Gastroesophageal sphincter (tissue), 4 donors: ENCODE data around the gene SSU72. TPM values are rescaled to one million over a fixed set of nuclear protein-coding genes. Genes with fewer than 3 reads are reported as not detected.

Source experiments
- ATAC-seq: fragments of 150-250 bp; one replicate; pipeline ENCODE4 v1.9.1; 2016; ENCODE audit warnings: mild to moderate bottlenecking, moderate library complexity
- H3K27ac ChIP-seq, 4 donors: fragments of 200-600 bp; sonication (generic) in 3 of 4; 1 replicate in 3 of 4; 2 replicates in 1 of 4; pipeline ENCODE4 v1.5.1; 2016 to 2019
- H3K27me3 ChIP-seq: fragments of 200-600 bp; sonication (generic); one replicate; pipeline ENCODE4 v1.5.1; 2019
- H3K36me3 ChIP-seq, 2 donors: fragments of 200-600 bp; sonication (generic); one replicate each; pipeline ENCODE4 v1.5.1; 2019; ENCODE audit warnings: control low read depth in 1 of 2
- H3K4me1 ChIP-seq, 3 donors: fragments of 200-600 bp; sonication (generic); 1 replicate in 2 of 3; 2 replicates in 1 of 3; pipeline ENCODE4 v1.5.1; 2016 to 2019; ENCODE audit warnings: control low read depth in 2 of 3
- H3K4me3 ChIP-seq, 2 donors: fragments of 200-600 bp; sonication (generic); one replicate each; pipeline ENCODE4 v1.5.1; 2019; ENCODE audit warnings: mild to moderate bottlenecking in 1 of 2, moderate library complexity in 1 of 2
- H3K9me3 ChIP-seq, 3 donors: fragments of 200-600 bp; sonication (generic); one replicate each; pipeline ENCODE4 v1.5.1; 2017 to 2019; ENCODE audit warnings: control low read depth in 2 of 3
- CTCF ChIP-seq, 4 experiments: fragments of 200-600 bp in 2 of 4; fragments of 450-650 bp in 2 of 4; sonication (generic) in 1 of 4; IDR thresholded peaks; one replicate each; pipeline ENCODE4 v1.5.1; 2017 to 2019; ENCODE audit warnings: antibody characterized with exemption in 4 of 4, mild to moderate bottlenecking in 2 of 4, moderate library complexity in 2 of 4
- EP300 ChIP-seq: sonication (generic); formaldehyde crosslinking; IDR thresholded peaks from one replicate; pipeline ENCODE4 v1.6.1; 2017; ENCODE audit warnings: antibody characterized with exemption, mild to moderate bottlenecking
- POLR2A ChIP-seq, 2 donors: fragments of 450-650 bp; IDR thresholded peaks; one replicate each; pipeline ENCODE4 v1.6.1; 2017; ENCODE audit warnings: antibody characterized with exemption in 2 of 2, mild to moderate bottlenecking in 2 of 2, moderate library complexity in 1 of 2
- POLR2AphosphoS5 ChIP-seq: sonication (generic); formaldehyde crosslinking; IDR thresholded peaks from one replicate; pipeline ENCODE4 v1.6.1; 2017; ENCODE audit warnings: antibody characterized with exemption
- WGBS, 2 donors: methylation state at CpG; one replicate each; pipeline ENCODE4 v1.1.5; 2018; ENCODE audit warnings: low coverage in 1 of 2; 5-methylcytosine and 5-hydroxymethylcytosine counted together
- total RNA-seq, 4 donors: library from RNA; depleted of rRNA; stranded (reverse); fragments of >200 nt; gene quantifications; one replicate each; pipeline ENCODE4 v1.1.0, GENCODE V29; 2016

Gene SSU72
- total RNA-seq, 4 donors from 2014 or later: 90.5 to 109 (median 98.9) TPM

- H3K4me1 ChIP-seq: peaks cover 0 to 20% (median 6%) of the 10 kb centered on the region in 3 donors
- H3K9me3 ChIP-seq: no peaks in the 10 kb centered on the region
- no peaks in the 10 kb centered on the region for H3K36me3 ChIP-seq
- ATAC-seq: no peak
- H3K27me3 ChIP-seq: peaks cover 46% of the 10 kb centered on the region
- TF ChIP-seq CTCF (IDR thresholded peaks at IDR 0.05): no peak
- TF ChIP-seq EP300: no peak
- no peak for TF ChIP-seq POLR2A (IDR thresholded peaks at IDR 0.05)
- no peak for TF ChIP-seq POLR2AphosphoS5
- no peak overlapping the region for H3K4me3 ChIP-seq
- 59 to 60% methylated on average over 3 of the region's 10 CpGs for WGBS, 2 donors
- H3K27ac ChIP-seq: no peak overlapping the region
Measured at GRCh38 chr1:1594602-1595260, 20.1 kb upstream of the SSU72 start.

DNA sequence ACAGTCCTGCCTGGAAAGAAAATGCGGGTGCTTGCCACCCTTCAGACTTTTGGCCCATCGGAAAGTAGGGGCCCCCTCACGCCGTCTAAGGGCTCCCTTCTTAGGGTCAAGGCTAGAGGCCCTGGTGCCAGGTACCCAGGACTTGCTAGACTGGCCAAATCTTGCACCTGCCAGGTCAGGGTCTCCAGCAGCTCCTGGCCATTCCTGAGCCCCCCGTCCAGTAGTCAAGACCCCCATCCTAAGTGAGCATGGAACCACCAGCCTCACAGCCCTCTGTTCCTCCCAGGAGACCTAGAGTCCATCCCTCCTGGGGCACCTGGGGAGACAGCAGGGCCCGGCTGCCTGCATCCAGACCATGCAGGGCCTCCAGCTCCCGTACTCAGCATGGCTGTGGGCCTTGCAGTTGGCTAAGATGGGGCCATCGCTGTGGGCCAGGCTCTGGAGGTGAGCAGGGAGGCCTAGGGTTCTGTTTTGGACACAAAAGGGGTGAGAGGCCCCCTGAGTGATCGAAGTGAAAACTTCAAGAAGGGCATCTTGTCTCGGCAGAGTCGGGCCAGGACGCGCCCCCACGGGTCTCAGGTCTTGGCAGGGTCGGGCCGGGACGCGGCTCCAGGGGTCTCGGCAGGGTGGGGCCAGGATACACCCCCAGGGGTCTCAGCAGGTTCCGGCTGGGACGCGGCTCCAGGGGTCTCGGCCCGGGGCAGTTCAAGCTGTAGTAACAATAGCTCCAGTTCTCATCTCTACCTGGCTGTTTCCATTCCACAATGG, 19.4 kb upstream of the SSU72 start:
- H3K27me3 ChIP-seq: peaks cover 46% of the 10 kb centered on the region
- no peaks in the 10 kb centered on the region for H3K9me3 ChIP-seq
- no peak overlapping the region for H3K27ac ChIP-seq
- TF ChIP-seq CTCF (IDR thresholded peaks at IDR 0.05): no peak
- no peak for TF ChIP-seq EP300
- TF ChIP-seq POLR2AphosphoS5: no peak
- no peak for TF ChIP-seq POLR2A (IDR thresholded peaks at IDR 0.05)
- H3K36me3 ChIP-seq: no peaks in the 10 kb centered on the region
- no peak for ATAC-seq
- H3K4me3 ChIP-seq: no peak overlapping the region
- peaks cover 0 to 14% (median 2%) of the 10 kb centered on the region in 3 donors for H3K4me1 ChIP-seq
- WGBS, 2 donors: 79% methylated on average over 3 of the region's 24 CpGs; no CpG with 5 or more reads in 1 of the 2 donors

GRCh38 chr1:1591452-1591851, 16.8 kb upstream of the SSU72 start:
- TF ChIP-seq CTCF (IDR thresholded peaks at IDR 0.05): no peak
- no peak for TF ChIP-seq EP300
- TF ChIP-seq POLR2A (IDR thresholded peaks at IDR 0.05): no peak
- no peak for TF ChIP-seq POLR2AphosphoS5
- WGBS, 2 donors: 84% methylated on average over 4 of the region's 13 CpGs; no CpG with 5 or more reads in 1 of the 2 donors
- ATAC-seq: no peak
- peaks cover 46% of the 10 kb centered on the region for H3K27me3 ChIP-seq
- no peak overlapping the region for H3K4me3 ChIP-seq
- no peaks in the 10 kb centered on the region for H3K9me3 ChIP-seq
- no peak overlapping the region for H3K27ac ChIP-seq
- H3K4me1 ChIP-seq: no peaks in the 10 kb centered on the region
- H3K36me3 ChIP-seq: no peaks in the 10 kb centered on the region

- Histone ChIP-seq H3K9me3 (no peaks in the 10 kb centered on the region), H3K27me3 (peaks cover 66% of the 10 kb centered on the region), H3K36me3 (no peaks in the 10 kb centered on the region), H3K27ac (no peak overlapping the region), H3K4me1 (no peaks in the 10 kb centered on the region), H3K4me3 (no peak overlapping the region)
- TF ChIP-seq EP300: no peak
- no peak for TF ChIP-seq CTCF (IDR thresholded peaks at IDR 0.05)
- TF ChIP-seq POLR2A (IDR thresholded peaks at IDR 0.05): no peak
- no peak for TF ChIP-seq POLR2AphosphoS5
- no peak for ATAC-seq
- 82 to 84% methylated on average over 3 to 6 of the region's 23 CpGs for WGBS, 2 donors
Measured at GRCh38 chr1:1583347-1584010, 8.8 kb upstream of the SSU72 start.
